22Rv1 (cell line): ENCODE measurements around the gene NKPD1.

Source experiments
- H3K27ac ChIP-seq: fragments of 450-650 bp; 2 replicates; pipeline ENCODE4 v1.5.1; 2017
- ZFX ChIP-seq: fragments of 450-650 bp; IDR thresholded peaks from 2 replicates; pipeline ENCODE4 v1.6.1; 2017; ENCODE audit warnings: antibody characterized with exemption, borderline replicate concordance
- TF ChIP-seq, protein P1 (sequence below): fragments of 450-650 bp; IDR thresholded peaks from 2 replicates; pipeline ENCODE4 v1.5.1; 2017; ENCODE audit warnings: mild to moderate bottlenecking

NKPD1 gene

GRCh38 chr19:45147835-45148676 lies 12.7 kb downstream of the NKPD1 start:
- no peak overlapping the region for H3K27ac ChIP-seq
- no peak for TF ChIP-seq ZFX
- TF ChIP-seq, protein P1, sequence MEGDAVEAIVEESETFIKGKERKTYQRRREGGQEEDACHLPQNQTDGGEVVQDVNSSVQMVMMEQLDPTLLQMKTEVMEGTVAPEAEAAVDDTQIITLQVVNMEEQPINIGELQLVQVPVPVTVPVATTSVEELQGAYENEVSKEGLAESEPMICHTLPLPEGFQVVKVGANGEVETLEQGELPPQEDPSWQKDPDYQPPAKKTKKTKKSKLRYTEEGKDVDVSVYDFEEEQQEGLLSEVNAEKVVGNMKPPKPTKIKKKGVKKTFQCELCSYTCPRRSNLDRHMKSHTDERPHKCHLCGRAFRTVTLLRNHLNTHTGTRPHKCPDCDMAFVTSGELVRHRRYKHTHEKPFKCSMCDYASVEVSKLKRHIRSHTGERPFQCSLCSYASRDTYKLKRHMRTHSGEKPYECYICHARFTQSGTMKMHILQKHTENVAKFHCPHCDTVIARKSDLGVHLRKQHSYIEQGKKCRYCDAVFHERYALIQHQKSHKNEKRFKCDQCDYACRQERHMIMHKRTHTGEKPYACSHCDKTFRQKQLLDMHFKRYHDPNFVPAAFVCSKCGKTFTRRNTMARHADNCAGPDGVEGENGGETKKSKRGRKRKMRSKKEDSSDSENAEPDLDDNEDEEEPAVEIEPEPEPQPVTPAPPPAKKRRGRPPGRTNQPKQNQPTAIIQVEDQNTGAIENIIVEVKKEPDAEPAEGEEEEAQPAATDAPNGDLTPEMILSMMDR = no peak

DNA sequence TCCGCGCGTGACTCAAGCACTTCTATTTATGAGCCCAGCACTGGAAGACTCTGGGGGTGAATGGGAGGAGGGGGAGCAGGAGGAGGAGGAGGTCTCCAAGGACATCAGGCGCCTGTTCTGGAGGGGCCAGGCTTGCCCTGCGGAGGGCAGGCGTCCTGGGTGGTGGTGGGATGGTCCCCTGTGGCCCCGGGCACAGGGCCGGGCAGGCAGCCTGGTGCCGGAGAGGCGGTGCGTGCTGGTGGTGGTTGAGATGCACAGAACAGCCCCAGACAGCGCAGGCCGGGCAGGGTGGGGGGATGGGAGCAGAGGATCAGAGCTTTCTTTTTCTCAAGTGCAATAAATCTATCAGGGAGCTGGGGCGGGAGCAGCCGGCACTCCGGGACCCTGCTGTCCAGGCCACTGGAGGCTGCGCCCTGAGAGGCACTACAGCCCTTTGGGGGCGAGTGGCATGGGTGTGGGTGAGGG lies 14.0 kb downstream of the NKPD1 start:
- TF ChIP-seq ZFX = no peak
- TF ChIP-seq, protein P1 = no peak
- no peak overlapping the region for H3K27ac ChIP-seq

DNA sequence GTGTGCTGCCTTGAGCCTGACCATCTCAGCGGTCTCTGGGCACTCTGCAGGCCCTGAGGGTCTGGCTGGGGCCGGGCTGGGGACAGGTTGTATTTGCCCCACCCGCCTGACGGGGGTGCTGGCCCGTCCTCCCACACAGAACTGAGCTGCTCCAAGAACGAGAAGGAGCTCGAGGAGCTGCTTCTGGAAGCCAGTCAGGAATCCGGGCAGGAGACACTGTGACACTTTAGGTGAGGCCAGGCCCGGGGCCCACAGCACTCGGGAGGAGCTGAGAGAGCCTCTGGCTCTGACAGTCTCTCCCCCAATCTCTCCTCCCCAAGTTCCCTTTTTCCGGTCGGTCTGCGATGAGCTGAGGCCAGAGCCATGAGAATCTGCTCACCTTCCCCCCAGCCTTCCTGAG lies 14.5 kb downstream of the NKPD1 start:
- TF ChIP-seq, protein P1 = no peak
- no peak for TF ChIP-seq ZFX
- H3K27ac ChIP-seq = no peak overlapping the region

DNA sequence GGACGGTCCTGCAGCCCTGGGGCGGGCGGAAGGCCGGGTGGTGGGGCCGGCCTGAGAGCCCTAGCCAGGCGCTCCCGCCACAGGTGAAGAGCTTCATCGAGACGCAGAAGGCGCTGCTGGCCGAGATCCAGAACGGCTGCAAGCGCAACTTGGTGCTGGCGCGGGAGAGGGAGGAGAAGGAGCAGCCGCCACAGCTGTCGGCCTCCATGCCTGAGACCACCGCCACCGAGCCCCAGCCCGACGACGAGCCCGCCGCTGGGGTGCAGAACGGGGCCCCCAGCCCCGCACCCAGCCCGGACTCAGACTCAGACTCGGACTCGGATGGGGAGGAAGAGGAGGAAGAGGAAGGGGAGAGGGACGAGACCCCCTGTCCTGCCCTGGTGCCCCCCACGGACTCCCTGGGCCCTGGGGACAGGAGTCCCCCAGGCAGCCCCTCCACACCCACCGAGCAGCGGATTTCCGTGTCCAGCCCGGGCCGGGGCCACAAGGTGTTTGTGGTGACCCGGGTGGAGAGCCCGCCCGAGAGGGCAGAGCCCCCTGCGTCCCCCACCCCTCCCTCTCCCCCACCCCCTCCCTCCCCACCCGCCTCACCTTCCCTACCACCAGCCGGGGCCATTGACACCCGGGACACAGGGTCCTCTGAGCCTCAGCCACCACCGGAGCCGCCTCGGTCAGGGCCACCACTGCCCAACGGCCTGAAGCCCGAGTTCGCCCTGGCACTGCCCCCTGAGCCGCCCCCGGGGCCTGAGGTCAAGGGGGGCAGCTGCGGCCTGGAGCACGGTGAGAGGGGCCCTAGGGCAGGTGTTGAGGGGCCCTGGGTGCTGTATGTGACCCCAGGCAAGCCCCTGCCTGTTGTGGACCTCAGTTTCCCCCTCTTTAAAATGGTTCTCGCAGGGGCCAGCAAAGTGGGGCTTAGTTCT lies 15.3 kb downstream of the NKPD1 start:
- no peak overlapping the region for H3K27ac ChIP-seq
- TF ChIP-seq ZFX = no peak
- TF ChIP-seq, protein P1 = no peak

GRCh38 chr19:45144431-45145269 lies 16.1 kb downstream of the NKPD1 start:
- H3K27ac ChIP-seq = no peak overlapping the region
- TF ChIP-seq ZFX = no peak
- TF ChIP-seq, protein P1 = no peak

GRCh38 chr19:45142726-45143110 lies 18.1 kb downstream of the NKPD1 start:
- TF ChIP-seq ZFX = no peak
- TF ChIP-seq, protein P1 = no peak
- H3K27ac ChIP-seq = no peak overlapping the region
